ENCODE measurements around the gene ADH5. TPM values are rescaled to one million over a fixed set of nuclear protein-coding genes. Genes with fewer than 3 reads are reported as not detected.

Gene ADH5
- total RNA-seq, 1 donor, result 247 TPM

GRCh38 chr4:99033956-99034355, 54.6 kb downstream of the ADH5 start:
- H3K4me3 ChIP-seq (ENCODE audit: low read depth, low read length), result no peak overlapping the region
- TF ChIP-seq, protein P1, sequence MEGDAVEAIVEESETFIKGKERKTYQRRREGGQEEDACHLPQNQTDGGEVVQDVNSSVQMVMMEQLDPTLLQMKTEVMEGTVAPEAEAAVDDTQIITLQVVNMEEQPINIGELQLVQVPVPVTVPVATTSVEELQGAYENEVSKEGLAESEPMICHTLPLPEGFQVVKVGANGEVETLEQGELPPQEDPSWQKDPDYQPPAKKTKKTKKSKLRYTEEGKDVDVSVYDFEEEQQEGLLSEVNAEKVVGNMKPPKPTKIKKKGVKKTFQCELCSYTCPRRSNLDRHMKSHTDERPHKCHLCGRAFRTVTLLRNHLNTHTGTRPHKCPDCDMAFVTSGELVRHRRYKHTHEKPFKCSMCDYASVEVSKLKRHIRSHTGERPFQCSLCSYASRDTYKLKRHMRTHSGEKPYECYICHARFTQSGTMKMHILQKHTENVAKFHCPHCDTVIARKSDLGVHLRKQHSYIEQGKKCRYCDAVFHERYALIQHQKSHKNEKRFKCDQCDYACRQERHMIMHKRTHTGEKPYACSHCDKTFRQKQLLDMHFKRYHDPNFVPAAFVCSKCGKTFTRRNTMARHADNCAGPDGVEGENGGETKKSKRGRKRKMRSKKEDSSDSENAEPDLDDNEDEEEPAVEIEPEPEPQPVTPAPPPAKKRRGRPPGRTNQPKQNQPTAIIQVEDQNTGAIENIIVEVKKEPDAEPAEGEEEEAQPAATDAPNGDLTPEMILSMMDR (IDR thresholded peaks at IDR 0.05; ENCODE audit: insufficient read depth, low read depth, low read length), result no peak
- peak; percentile 19 for DNase-seq (ENCODE audit: low read depth)

- TF ChIP-seq, protein P1 (IDR thresholded peaks at IDR 0.05; ENCODE audit: insufficient read depth, low read depth, low read length), result no peak
- DNase-seq (ENCODE audit: low read depth), result peak; percentile 16
- no peak overlapping the region for H3K4me3 ChIP-seq (ENCODE audit: low read depth, low read length)
Measured at GRCh38 chr4:99029852-99030251, 58.7 kb downstream of the ADH5 start.

DNA sequence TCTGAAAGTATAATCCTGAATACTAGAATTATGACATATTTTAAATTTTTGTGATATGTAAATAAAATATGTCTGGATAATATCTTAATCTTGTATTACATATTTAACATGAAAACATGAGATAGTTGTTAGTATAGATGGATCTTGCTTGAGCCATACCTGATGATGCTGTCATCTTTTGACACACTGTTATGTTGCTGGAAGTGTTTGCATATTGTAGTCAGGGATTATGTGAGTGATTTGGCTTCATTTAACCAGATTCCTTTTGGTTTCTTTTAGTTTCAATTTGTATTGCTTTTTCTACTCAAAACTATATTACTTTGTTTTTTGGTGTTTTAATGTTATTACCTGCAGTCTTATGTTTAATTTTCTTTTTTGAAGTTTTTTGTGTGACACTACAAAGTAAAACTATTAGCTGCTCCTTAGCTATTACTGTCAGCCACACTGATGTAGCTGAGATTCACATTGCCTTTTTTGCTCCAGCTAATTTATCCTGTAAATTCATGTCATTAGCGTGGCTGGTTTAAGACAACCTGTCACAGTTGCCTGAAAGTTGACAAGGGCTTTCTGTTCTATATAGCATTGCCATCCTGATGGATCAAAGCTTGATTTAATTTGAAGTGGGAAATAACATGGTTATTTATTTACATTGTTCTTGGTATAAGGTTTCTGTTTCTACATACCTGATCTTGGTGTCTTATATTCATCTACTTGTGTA, 59.4 kb downstream of the ADH5 start:
- DNase-seq (ENCODE audit: low read depth), result no peak
- no peak overlapping the region for H3K4me3 ChIP-seq (ENCODE audit: low read depth, low read length)
- TF ChIP-seq, protein P1 (IDR thresholded peaks at IDR 0.05; ENCODE audit: insufficient read depth, low read depth, low read length), result no peak

DNA sequence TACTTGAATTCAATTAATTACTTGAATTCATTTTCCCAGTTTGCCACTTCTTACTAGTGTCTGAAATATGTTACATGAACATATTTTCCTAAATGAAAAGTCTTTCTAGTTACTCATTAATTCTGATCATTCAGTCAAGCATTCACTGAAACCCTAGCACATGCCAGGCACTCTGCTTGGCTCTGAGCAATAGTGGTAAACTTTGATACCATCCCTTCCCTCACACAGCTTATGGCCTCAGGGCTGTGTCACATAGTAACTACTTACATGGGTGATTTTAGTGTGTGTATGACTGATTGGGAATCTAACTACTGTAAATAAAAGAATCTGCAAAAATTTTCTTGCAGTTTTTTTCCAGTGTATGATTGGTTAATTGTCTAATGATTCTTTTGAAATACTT, 60.4 kb downstream of the ADH5 start:
- DNase-seq (ENCODE audit: low read depth), result no peak
- no peak overlapping the region for H3K4me3 ChIP-seq (ENCODE audit: low read depth, low read length)
- TF ChIP-seq, protein P1 (IDR thresholded peaks at IDR 0.05; ENCODE audit: insufficient read depth, low read depth, low read length), result no peak

DNA sequence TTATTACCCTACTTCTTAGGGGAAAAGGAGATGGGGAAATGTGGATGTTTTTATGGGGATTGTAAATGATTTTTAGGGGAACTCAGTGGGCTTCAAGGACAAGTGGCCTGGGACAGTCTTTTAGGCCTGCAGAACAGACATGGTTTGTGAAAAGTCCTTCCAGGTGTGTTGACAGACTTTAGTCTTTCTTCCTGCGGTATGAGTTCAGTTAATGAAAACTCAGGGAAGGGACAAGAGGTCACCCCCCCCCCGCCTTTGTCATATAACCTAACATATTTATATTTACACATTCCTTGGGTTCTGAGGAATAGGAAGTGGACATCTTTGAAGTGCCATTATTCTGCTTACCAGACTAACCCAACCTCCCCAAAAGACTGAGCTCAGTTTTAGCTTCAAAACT, 61.3 kb downstream of the ADH5 start:
- H3K4me3 ChIP-seq (ENCODE audit: low read depth, low read length), result no peak overlapping the region
- TF ChIP-seq, protein P1 (IDR thresholded peaks at IDR 0.05; ENCODE audit: insufficient read depth, low read depth, low read length), result no peak
- no peak for DNase-seq (ENCODE audit: low read depth)

- H3K4me3 ChIP-seq (ENCODE audit: low read depth, low read length), result no peak overlapping the region
- TF ChIP-seq, protein P1 (IDR thresholded peaks at IDR 0.05; ENCODE audit: insufficient read depth, low read depth, low read length), result no peak
- no peak for DNase-seq (ENCODE audit: low read depth)
Measured at GRCh38 chr4:99025506-99025905, 63.1 kb downstream of the ADH5 start.
